Neural progenitor cell (in vitro differentiated cells): Measurements from ENCODE around the gene GPR39. TPM values are rescaled to one million over a fixed set of nuclear protein-coding genes. Genes with fewer than 3 reads are reported as not detected.
A peak's percentile ranks its signal among the peaks of the same experiment; 100 is the strongest.

Experiments
- DNase-seq: peaks from one replicate; pipeline ENCODE4 v3.0.0-alpha.2; 2016; ENCODE audit warnings: low spot score
- H2AFZ ChIP-seq: fragments of 200-600 bp; sonication (generic); replicated peaks from 2 replicates; pipeline ENCODE4 v1.6.1; 2016; ENCODE audit warnings: antibody characterized with exemption
- H3F3A ChIP-seq: fragments of 200-600 bp; sonication (generic); 2 replicates; pipeline ENCODE4 v1.6.1; 2016; ENCODE audit warnings: antibody characterized with exemption, low read depth
- H3K27ac ChIP-seq: fragments of 200-600 bp; sonication (generic); 2 replicates; pipeline ENCODE4 v1.5.1; 2016; ENCODE audit warnings: mild to moderate bottlenecking
- H3K27me3 ChIP-seq: fragments of 200-600 bp; sonication (generic); 2 replicates; pipeline ENCODE4 v1.6.1; 2016; ENCODE audit warnings: mild to moderate bottlenecking, moderate library complexity
- H3K36me3 ChIP-seq: fragments of 200-600 bp; sonication (generic); 2 replicates; pipeline ENCODE4 v1.5.1; 2016
- H3K4me1 ChIP-seq: fragments of 200-600 bp; sonication (generic); 2 replicates; pipeline ENCODE4 v1.6.1; 2016; ENCODE audit warnings: mixed run types
- H3K4me2 ChIP-seq: fragments of 200-600 bp; sonication (generic); 2 replicates; pipeline ENCODE4 v1.6.1; 2016
- H3K4me3 ChIP-seq: fragments of 200-600 bp; sonication (generic); 2 replicates; pipeline ENCODE4 v1.5.1; 2016
- H3K79me2 ChIP-seq: fragments of 200-600 bp; sonication (generic); 2 replicates; pipeline ENCODE4 v1.6.1; 2016; ENCODE audit warnings: low read depth
- H3K9ac ChIP-seq: fragments of 200-600 bp; sonication (generic); 2 replicates; pipeline ENCODE4 v1.6.1; 2016
- H3K9me3 ChIP-seq: fragments of 200-600 bp; sonication (generic); 2 replicates; pipeline ENCODE4 v1.5.1; 2016; ENCODE audit warnings: low read depth
- H4K20me1 ChIP-seq: fragments of 200-600 bp; sonication (generic); 2 replicates; pipeline ENCODE4 v1.6.1; 2016; ENCODE audit warnings: low read depth
- H3K27ac Mint-ChIP-seq: 3 replicates; pipeline ENCODE4 v1.8.0; 2021; ENCODE audit warnings: mixed read lengths
- H3K27me3 Mint-ChIP-seq: 2 replicates; pipeline ENCODE4 v1.8.0; 2022; ENCODE audit warnings: low read depth, mild to moderate bottlenecking, inconsistent platforms, moderate library complexity, mixed read lengths; ENCODE audit not compliant: insufficient read depth
- H3K36me3 Mint-ChIP-seq: 3 replicates; pipeline ENCODE4 v1.8.0; 2021; ENCODE audit warnings: mixed read lengths
- H3K4me1 Mint-ChIP-seq: 3 replicates; pipeline ENCODE4 v1.8.0; 2021; ENCODE audit warnings: mixed read lengths
- H3K4me3 Mint-ChIP-seq: 3 replicates; pipeline ENCODE4 v1.8.0; 2021; ENCODE audit warnings: mild to moderate bottlenecking, moderate library complexity, mixed read lengths
- H3K9me3 Mint-ChIP-seq: 3 replicates; pipeline ENCODE4 v1.8.0; 2020; ENCODE audit warnings: mixed read lengths
- CTCF ChIP-seq: fragments of 200-600 bp; sonication (generic); IDR thresholded peaks from 2 replicates; pipeline ENCODE4 v1.5.1; 2017; ENCODE audit warnings: antibody characterized with exemption, mild to moderate bottlenecking
- EZH2 ChIP-seq: fragments of 200-600 bp; sonication (generic); IDR thresholded peaks from 2 replicates; pipeline ENCODE4 v1.6.1; 2017; ENCODE audit warnings: antibody characterized with exemption, mild to moderate bottlenecking, moderate library complexity
- EZH2phosphoT487 ChIP-seq: fragments of 200-600 bp; sonication (generic); IDR thresholded peaks from 2 replicates; pipeline ENCODE4 v1.6.1; 2017; ENCODE audit warnings: antibody characterized with exemption
- total RNA-seq: library from RNA; depleted of rRNA; stranded (reverse); fragments of >200 nt; gene quantifications from 2 replicates; pipeline ENCODE4 v1.2.3, GENCODE V29; 2015; ENCODE audit warnings: low replicate concordance

Gene GPR39
- total RNA-seq, 1 donor from 2014 or later: 0.28 TPM

DNA sequence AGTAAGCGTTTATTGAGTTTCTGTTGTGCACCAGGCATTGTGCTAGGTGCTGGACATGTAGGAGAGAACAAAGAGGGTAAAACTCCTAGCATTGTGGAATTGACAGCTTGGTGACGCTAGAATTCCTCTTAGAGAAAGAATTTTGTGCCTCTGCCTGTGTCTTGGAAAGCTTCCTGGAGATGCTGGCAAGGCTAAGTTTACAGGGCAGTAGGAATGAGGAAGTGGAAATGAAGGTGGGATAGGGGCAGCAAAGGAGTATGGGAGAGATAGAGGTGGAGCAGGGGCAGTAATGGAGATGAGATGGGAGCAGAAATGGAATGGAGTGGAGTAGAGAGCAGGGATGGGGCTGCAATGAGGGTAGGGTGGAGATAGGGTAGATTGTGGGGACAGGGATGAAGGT is 29.8 kb downstream of the GPR39 start:
- H2AFZ ChIP-seq: no peak overlapping the region
- Mint-ChIP-seq H3K9me3 (no peaks in the 10 kb centered on the region), H3K27ac (no peak overlapping the region), H3K4me1 (peaks cover 5% of the 10 kb centered on the region), H3K4me3 (no peak overlapping the region), H3K36me3 (no peaks in the 10 kb centered on the region), H3K27me3 (no peaks in the 10 kb centered on the region)
- no peaks in the 10 kb centered on the region for H3K9me3 ChIP-seq
- no peaks in the 10 kb centered on the region for H3K27me3 ChIP-seq
- no peaks in the 10 kb centered on the region for H3K36me3 ChIP-seq
- no peak overlapping the region for H3K9ac ChIP-seq
- peak; percentile 6 for DNase-seq
- H3K4me2 ChIP-seq: no peak overlapping the region
- no peaks in the 10 kb centered on the region for H3K4me1 ChIP-seq
- H4K20me1 ChIP-seq: no peaks in the 10 kb centered on the region
- H3K27ac ChIP-seq: no peak overlapping the region
- no peaks in the 10 kb centered on the region for H3F3A ChIP-seq
- no peaks in the 10 kb centered on the region for H3K79me2 ChIP-seq
- TF ChIP-seq CTCF: no peak
- TF ChIP-seq EZH2: no peak
- TF ChIP-seq EZH2phosphoT487: no peak
- no peak overlapping the region for H3K4me3 ChIP-seq

- Mint-ChIP-seq H3K4me1 (peaks cover 4% of the 10 kb centered on the region), H3K27ac (no peak overlapping the region), H3K4me3 (no peak overlapping the region), H3K9me3 (peaks cover 4% of the 10 kb centered on the region), H3K27me3 (peaks cover 5% of the 10 kb centered on the region), H3K36me3 (no peaks in the 10 kb centered on the region)
- Histone ChIP-seq H3K4me2 (no peak overlapping the region), H4K20me1 (no peaks in the 10 kb centered on the region), H3K4me1 (no peaks in the 10 kb centered on the region), H3K9ac (no peak overlapping the region), H3F3A (no peaks in the 10 kb centered on the region), H3K27me3 (no peaks in the 10 kb centered on the region), H2AFZ (peak overlapping the region; percentile 71), H3K4me3 (no peak overlapping the region), H3K36me3 (no peaks in the 10 kb centered on the region), H3K9me3 (no peaks in the 10 kb centered on the region), H3K27ac (no peak overlapping the region), H3K79me2 (no peaks in the 10 kb centered on the region)
- no peak for TF ChIP-seq CTCF
- TF ChIP-seq EZH2phosphoT487: no peak
- TF ChIP-seq EZH2: no peak
- peak; percentile 13 for DNase-seq
These were observed 31.7 kb downstream of the GPR39 start for GRCh38 chr2:132448331-132448730.

GRCh38 chr2:132448771-132449170 is 32.2 kb downstream of the GPR39 start:
- H3K9ac ChIP-seq: no peak overlapping the region
- H3K79me2 ChIP-seq: no peaks in the 10 kb centered on the region
- H3K27me3 ChIP-seq: no peaks in the 10 kb centered on the region
- no peak overlapping the region for H3K27ac ChIP-seq
- H3K4me2 ChIP-seq: no peak overlapping the region
- H3K9me3 ChIP-seq: no peaks in the 10 kb centered on the region
- H4K20me1 ChIP-seq: no peaks in the 10 kb centered on the region
- TF ChIP-seq CTCF (peak; percentile 67), EZH2phosphoT487 (no peak)
- no peak overlapping the region for H3K4me3 Mint-ChIP-seq
- DNase-seq: peak; percentile 48
- no peaks in the 10 kb centered on the region for H3F3A ChIP-seq
- peaks cover 8% of the 10 kb centered on the region for H3K9me3 Mint-ChIP-seq
- peaks cover 5% of the 10 kb centered on the region for H3K27me3 Mint-ChIP-seq
- no peaks in the 10 kb centered on the region for H3K36me3 Mint-ChIP-seq
- H2AFZ ChIP-seq: peak overlapping the region; percentile 74
- H3K27ac Mint-ChIP-seq: no peak overlapping the region
- peaks cover 4% of the 10 kb centered on the region for H3K4me1 Mint-ChIP-seq
- no peaks in the 10 kb centered on the region for H3K36me3 ChIP-seq
- no peaks in the 10 kb centered on the region for H3K4me1 ChIP-seq
- H3K4me3 ChIP-seq: no peak overlapping the region

GRCh38 chr2:132449868-132450267 is 33.3 kb downstream of the GPR39 start:
- DNase-seq: no peak
- Mint-ChIP-seq H3K27ac (no peak overlapping the region), H3K27me3 (peaks cover 8% of the 10 kb centered on the region), H3K4me1 (peaks cover 4% of the 10 kb centered on the region), H3K4me3 (no peak overlapping the region), H3K36me3 (no peaks in the 10 kb centered on the region), H3K9me3 (peaks cover 16% of the 10 kb centered on the region)
- TF ChIP-seq CTCF (no peak), EZH2phosphoT487 (no peak), EZH2 (no peak)
- Histone ChIP-seq H3K4me2 (no peak overlapping the region), H2AFZ (no peak overlapping the region), H3K36me3 (no peaks in the 10 kb centered on the region), H3K9me3 (no peaks in the 10 kb centered on the region), H3K79me2 (no peaks in the 10 kb centered on the region), H3F3A (no peaks in the 10 kb centered on the region), H3K4me3 (no peak overlapping the region), H3K27ac (no peak overlapping the region), H3K9ac (no peak overlapping the region), H3K4me1 (no peaks in the 10 kb centered on the region), H3K27me3 (no peaks in the 10 kb centered on the region), H4K20me1 (no peaks in the 10 kb centered on the region)
